LNCAP (cell line): Measurements from ENCODE around the gene KCNG2.

Source experiments
- TF ChIP-seq, protein P1 (sequence below): fragments of 450-650 bp; IDR thresholded peaks from 2 replicates; pipeline ENCODE4 v1.5.1; 2017; ENCODE audit warnings: mild to moderate bottlenecking

KCNG2 gene

DNA sequence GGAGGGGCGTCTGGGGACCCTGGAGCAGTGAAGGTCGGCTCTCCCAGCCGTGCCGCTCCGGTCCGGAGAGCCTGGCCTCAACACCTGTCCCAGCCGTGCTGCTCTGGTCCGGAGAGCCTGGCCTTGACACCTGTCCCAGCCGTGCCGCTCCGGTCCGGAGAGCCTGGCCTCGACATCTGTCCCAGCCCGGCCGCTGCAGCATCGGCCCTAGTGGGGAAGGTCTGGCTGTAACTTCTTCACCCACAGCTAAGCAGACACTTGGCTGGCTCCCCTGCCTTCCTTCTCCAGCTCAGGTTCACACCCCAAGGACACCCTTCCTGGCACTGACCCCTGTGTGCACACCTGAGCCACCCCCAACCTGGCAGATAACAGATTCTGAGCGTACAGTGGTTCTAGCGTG is 4.6 kb downstream of the KCNG2 start:
- TF ChIP-seq, protein P1, sequence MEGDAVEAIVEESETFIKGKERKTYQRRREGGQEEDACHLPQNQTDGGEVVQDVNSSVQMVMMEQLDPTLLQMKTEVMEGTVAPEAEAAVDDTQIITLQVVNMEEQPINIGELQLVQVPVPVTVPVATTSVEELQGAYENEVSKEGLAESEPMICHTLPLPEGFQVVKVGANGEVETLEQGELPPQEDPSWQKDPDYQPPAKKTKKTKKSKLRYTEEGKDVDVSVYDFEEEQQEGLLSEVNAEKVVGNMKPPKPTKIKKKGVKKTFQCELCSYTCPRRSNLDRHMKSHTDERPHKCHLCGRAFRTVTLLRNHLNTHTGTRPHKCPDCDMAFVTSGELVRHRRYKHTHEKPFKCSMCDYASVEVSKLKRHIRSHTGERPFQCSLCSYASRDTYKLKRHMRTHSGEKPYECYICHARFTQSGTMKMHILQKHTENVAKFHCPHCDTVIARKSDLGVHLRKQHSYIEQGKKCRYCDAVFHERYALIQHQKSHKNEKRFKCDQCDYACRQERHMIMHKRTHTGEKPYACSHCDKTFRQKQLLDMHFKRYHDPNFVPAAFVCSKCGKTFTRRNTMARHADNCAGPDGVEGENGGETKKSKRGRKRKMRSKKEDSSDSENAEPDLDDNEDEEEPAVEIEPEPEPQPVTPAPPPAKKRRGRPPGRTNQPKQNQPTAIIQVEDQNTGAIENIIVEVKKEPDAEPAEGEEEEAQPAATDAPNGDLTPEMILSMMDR = no peak

- TF ChIP-seq, protein P1 = no peak
Observed at GRCh38 chr18:79803611-79804051, 5.9 kb downstream of the KCNG2 start.

GRCh38 chr18:79804130-79804787 is 6.5 kb downstream of the KCNG2 start:
- TF ChIP-seq, protein P1 = no peak

DNA sequence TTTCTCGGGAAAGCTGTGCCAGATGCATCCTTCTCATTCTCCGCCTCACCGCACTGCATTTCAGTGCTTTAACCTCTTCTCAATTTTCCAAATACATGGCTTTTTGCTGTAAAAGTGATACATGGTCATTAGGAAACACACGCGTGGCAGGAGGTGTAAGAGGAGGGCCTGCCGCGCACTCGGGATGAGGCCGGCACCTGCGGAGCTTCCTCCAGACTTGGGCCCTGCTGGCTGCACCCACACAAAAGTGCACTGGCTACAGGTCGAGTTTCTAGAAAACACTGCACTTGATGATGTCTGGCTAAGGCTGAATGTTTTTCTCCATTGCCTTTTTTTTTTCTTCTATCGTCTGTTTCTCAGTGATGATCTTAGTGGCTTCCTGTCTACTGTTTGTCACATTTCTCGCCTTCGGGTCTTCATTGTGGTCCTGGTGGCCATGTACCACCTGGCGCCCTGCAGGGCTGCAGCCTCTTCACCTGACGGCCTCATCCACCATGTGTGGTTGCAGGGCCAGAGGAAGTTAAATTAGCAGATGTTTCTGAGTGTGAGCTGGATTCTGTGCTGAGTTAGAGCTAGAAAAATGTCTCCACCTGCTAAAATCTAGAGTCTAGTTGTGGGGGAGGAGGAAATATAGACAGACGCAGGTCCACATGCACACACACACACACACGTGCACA is 7.6 kb downstream of the KCNG2 start:
- TF ChIP-seq, protein P1 = no peak

GRCh38 chr18:79805926-79806487 is 8.3 kb downstream of the KCNG2 start:
- TF ChIP-seq, protein P1 = no peak

GRCh38 chr18:79806976-79807841 is 9.5 kb downstream of the KCNG2 start:
- TF ChIP-seq, protein P1 = no peak

DNA sequence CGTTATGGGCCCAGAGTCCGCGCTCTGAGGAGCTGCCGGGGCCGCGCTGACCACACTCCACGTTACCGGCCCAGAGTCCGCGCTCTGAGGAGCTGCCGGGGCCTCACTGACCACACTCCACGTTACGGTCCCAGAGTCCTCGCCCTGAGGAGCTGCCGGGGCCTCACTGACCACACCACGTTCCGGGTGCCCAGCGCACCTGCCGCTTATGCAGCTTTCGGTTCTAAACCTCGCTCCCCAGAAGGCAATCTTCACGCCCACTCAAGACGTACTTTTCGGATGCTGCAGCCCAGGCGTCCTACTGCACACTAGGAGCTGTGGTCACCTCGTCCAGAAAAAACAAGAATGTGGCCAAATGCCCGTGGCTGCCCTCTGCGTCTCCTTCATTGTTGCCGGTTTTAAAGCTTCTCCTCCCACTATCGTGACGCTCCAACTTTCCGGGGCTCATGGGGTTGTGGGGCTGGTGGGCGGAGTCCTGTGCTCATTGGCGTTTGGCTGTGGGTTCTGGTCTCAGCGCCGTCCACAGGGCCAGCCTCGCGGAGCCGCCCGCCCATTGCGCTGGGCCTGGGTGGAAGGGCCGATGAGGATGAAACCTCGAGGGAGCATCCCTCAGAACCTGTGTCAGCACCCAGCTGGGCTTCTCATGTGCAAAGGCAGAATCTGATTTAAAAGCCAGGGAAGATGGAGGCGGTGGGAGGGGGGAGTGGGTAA is 11.9 kb downstream of the KCNG2 start:
- TF ChIP-seq, protein P1 = no peak
